Astrocyte of the hippocampus (primary cell): ENCODE measurements around the gene IGSF3.
"Not testable (repeated sequence)": the region's sequence is repeated elsewhere in the genome, so short reads cannot be mapped to it uniquely, and the experiment has no call there.

ENCODE experiments used
- DNase-seq: peaks from one replicate; pipeline ENCODE4 v3.0.0; 2011; ENCODE audit warnings: low read depth, low spot score

IGSF3 gene

GRCh38 chr1:116579259-116579875, 88.2 kb downstream of the IGSF3 start:
- no peak for DNase-seq

GRCh38 chr1:116578581-116578980, 89.0 kb downstream of the IGSF3 start:
- no peak for DNase-seq

- no peak for DNase-seq
Measured at GRCh38 chr1:116577759-116578314, 89.7 kb downstream of the IGSF3 start.

- DNase-seq = peak; percentile 86
Measured at GRCh38 chr1:116574581-116575291, 92.8 kb downstream of the IGSF3 start.

GRCh38 chr1:116573431-116574095, 94.0 kb downstream of the IGSF3 start:
- DNase-seq = no peak

GRCh38 chr1:116572771-116573430, 94.6 kb downstream of the IGSF3 start:
- DNase-seq = peak; percentile 43

- DNase-seq = no peak
Measured at GRCh38 chr1:116572099-116572498, 95.4 kb downstream of the IGSF3 start.

GRCh38 chr1:116571215-116571919, 96.2 kb downstream of the IGSF3 start:
- no peak for DNase-seq

GRCh38 chr1:116570358-116571214, 96.9 kb downstream of the IGSF3 start, which contains the start of gene CD58:
Gene CD58 (minus strand): TSS chr1:116571026. CDS start chr1:116570972, 54 bp downstream.
- peak; percentile 94 for DNase-seq

GRCh38 chr1:116569776-116570357, 97.7 kb downstream of the IGSF3 start:
- peak; percentile 57 for DNase-seq

- no peak for DNase-seq
Measured at GRCh38 chr1:116569381-116569670, 98.2 kb downstream of the IGSF3 start.

- no peak for DNase-seq
Measured at GRCh38 chr1:116568662-116569380, 98.7 kb downstream of the IGSF3 start.

- no peak for DNase-seq
Measured at GRCh38 chr1:116567790-116568661, 99.5 kb downstream of the IGSF3 start.

- DNase-seq = no peak
Measured at GRCh38 chr1:116565222-116565621, 102.3 kb downstream of the IGSF3 start.

- no peak for DNase-seq
Measured at GRCh38 chr1:116564426-116564825, 103.1 kb downstream of the IGSF3 start.

GRCh38 chr1:116562465-116562864, 105.1 kb downstream of the IGSF3 start:
- DNase-seq = not testable (repeated sequence)

- DNase-seq = no peak
Measured at GRCh38 chr1:116561563-116561962, 106.0 kb downstream of the IGSF3 start.

GRCh38 chr1:116560704-116561490, 106.6 kb downstream of the IGSF3 start:
- no peak for DNase-seq
